DND-41 (cell line): ENCODE results near the gene CYP3A7.

Source experiments
- ATAC-seq: fragments of 200-7000 bp; cut with Tn5 transposase; 3 replicates; pipeline ENCODE4 v1.9.1; 2021; ENCODE audit warnings: low read depth; ENCODE audit not compliant: insufficient read depth
- DNase-seq: peaks from one replicate; pipeline ENCODE4 v3.0.0-alpha.2; 2020
- H2AFZ ChIP-seq: 2 replicates; pipeline ENCODE4 v1.6.0; 2012; ENCODE audit warnings: low read depth, low read length
- H3K27ac ChIP-seq: 2 replicates; pipeline ENCODE4 v1.5.1; 2012; ENCODE audit warnings: low read length, inconsistent platforms
- H3K27me3 ChIP-seq: fragments of 200-600 bp; sonication (generic); 2 replicates; pipeline ENCODE4 v1.6.0; 2012; ENCODE audit warnings: low read length, mild to moderate bottlenecking, inconsistent platforms; ENCODE audit not compliant: insufficient read depth, poor library complexity
- H3K36me3 ChIP-seq: 2 replicates; pipeline ENCODE4 v1.5.1; 2012; ENCODE audit warnings: low read length, inconsistent platforms; ENCODE audit not compliant: insufficient read depth
- H3K4me1 ChIP-seq: 2 replicates; pipeline ENCODE4 v1.5.1; 2012; ENCODE audit warnings: mild to moderate bottlenecking, low read length; ENCODE audit not compliant: insufficient read depth
- H3K4me2 ChIP-seq: 2 replicates; pipeline ENCODE4 v1.6.0; 2012; ENCODE audit warnings: mild to moderate bottlenecking, moderate library complexity, low read length, inconsistent platforms; ENCODE audit not compliant: insufficient read depth
- H3K4me3 ChIP-seq, 2 experiments: fragments of 200-600 bp in 1 of 2; shearing (Covaris generic) in 1 of 2; 2 replicates each; pipeline ENCODE4 v1.5.1; 2012 to 2016; ENCODE audit warnings: inconsistent platforms in 2 of 2, low read length in 2 of 2, mild to moderate bottlenecking in 2 of 2, low read depth in 1 of 2, moderate library complexity in 1 of 2
- H3K79me2 ChIP-seq: 2 replicates; pipeline ENCODE4 v1.6.0; 2012; ENCODE audit warnings: low read length, inconsistent platforms; ENCODE audit not compliant: insufficient read depth
- H3K9ac ChIP-seq: 2 replicates; pipeline ENCODE4 v1.6.0; 2012; ENCODE audit warnings: low read depth, mild to moderate bottlenecking, inconsistent platforms, low read length, moderate library complexity
- H3K9me3 ChIP-seq: 2 replicates; pipeline ENCODE4 v1.5.1; 2012; ENCODE audit warnings: low read length, moderate library complexity, mild to moderate bottlenecking, inconsistent platforms; ENCODE audit not compliant: insufficient read depth, severe bottlenecking
- H4K20me1 ChIP-seq: 2 replicates; pipeline ENCODE4 v1.6.0; 2012; ENCODE audit warnings: low read length; ENCODE audit not compliant: insufficient read depth
- CTCF ChIP-seq: IDR thresholded peaks from 2 replicates; pipeline ENCODE4 v1.5.1; 2012; ENCODE audit warnings: borderline replicate concordance, low read length, moderate library complexity, mild to moderate bottlenecking; ENCODE audit not compliant: poor library complexity, severe bottlenecking; ENCODE audit errors: extremely low read depth
- EZH2 ChIP-seq: IDR thresholded peaks from 3 replicates; pipeline ENCODE4 v1.6.1; 2012; ENCODE audit warnings: borderline replicate concordance, low read depth, mild to moderate bottlenecking, moderate library complexity, low read length, inconsistent platforms; ENCODE audit not compliant: severe bottlenecking

The CYP3A7 gene

GRCh38 chr7:99694912-99695304 is 40.1 kb downstream of the CYP3A7 start:
- ATAC-seq (no peak), DNase-seq (no peak)
- Histone ChIP-seq H3K4me3 (no peak overlapping the region), H3K4me2 (no peak overlapping the region), H3K27me3 (no peaks in the 10 kb centered on the region), H3K79me2 (no peaks in the 10 kb centered on the region), H3K9ac (no peak overlapping the region), H3K9me3 (no peaks in the 10 kb centered on the region), H3K27ac (no peak overlapping the region), H2AFZ (no peak overlapping the region), H4K20me1 (no peaks in the 10 kb centered on the region), H3K4me1 (peaks cover 6% of the 10 kb centered on the region; the same call in 1 of the 2 replicates), H3K36me3 (no peaks in the 10 kb centered on the region)
- TF ChIP-seq CTCF = no peak
- TF ChIP-seq EZH2 = no peak

DNA sequence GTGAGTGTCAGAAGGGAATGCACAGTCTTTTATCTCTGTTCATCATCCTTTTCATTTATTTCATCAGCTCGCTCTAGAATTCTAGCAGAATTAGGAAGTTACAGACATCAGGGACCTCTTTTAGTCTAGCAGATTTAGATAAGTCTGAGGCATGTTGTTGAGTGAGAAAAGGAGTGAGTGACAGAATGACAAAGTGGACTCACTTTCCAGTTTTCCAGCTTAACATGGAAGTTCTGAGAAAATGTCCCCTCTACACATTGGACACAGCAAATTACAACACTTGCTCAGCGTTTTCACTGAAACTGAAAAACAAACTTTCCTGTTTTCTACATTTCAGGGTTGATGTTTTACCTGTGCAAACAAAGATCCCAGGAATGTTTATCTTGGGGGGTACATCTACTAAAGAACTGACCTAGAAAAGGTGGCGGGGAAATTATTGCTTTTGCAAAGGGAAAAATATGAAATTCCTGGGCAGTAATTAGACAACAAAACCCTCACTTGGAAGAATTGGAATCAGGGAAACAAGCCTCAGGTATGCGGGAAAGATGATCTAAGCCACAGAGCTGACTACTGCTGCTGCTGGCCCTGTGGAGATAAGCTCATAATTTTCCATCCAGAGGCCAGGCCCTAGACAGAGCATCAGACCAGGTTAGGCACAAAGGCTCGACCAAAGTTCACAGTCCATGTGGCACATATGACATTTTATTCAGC is 40.6 kb downstream of the CYP3A7 start:
- ATAC-seq (no peak), DNase-seq (no peak)
- no peak for TF ChIP-seq EZH2
- TF ChIP-seq CTCF = no peak
- Histone ChIP-seq H3K9me3 (no peaks in the 10 kb centered on the region), H3K27me3 (no peaks in the 10 kb centered on the region), H2AFZ (no peak overlapping the region), H3K4me1 (peaks cover 6% of the 10 kb centered on the region; the same call in 1 of the 2 replicates), H3K4me2 (no peak overlapping the region), H3K79me2 (no peaks in the 10 kb centered on the region), H3K27ac (no peak overlapping the region), H3K36me3 (no peaks in the 10 kb centered on the region), H3K9ac (no peak overlapping the region), H4K20me1 (no peaks in the 10 kb centered on the region), H3K4me3 (no peak overlapping the region)

DNA sequence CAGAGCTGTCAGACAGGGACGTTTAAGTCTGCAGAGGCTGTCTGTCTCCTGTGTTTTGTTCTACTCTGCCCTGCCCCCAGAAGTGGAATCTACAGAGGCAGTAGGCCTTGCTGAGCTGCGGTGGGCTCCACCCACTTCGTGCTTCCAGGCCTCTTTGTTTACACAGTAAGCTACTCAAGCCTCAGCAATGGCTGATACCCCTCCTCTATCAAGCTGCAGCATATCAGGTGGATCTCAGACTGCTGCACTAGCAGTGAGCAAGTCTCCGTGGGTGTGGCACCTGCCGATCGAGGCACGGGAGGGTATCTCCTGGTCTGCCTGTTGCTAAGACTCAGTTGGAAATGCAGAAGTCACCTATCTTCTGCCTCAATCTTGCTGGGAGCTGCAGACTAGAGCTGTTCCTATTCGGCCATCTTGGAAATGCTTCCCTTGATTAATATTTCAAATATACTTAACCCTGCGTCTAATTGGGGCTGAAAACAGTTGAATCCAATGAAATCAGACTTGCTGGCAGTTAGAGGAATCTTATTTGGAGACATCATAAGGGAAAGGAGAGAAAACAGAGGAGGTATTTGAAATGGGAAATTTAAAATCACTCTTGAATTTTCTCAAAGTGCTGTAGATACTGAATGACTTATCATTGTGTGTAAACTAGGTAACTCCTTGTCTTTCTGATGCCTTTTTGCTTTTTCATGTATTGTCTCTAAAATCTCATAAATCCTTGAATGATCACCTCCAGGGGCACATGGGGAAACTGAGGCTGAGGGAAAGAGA is 41.4 kb downstream of the CYP3A7 start:
- Histone ChIP-seq H3K79me2 (no peaks in the 10 kb centered on the region), H2AFZ (peak overlapping the region; percentile 41; the same call in 1 of the 2 replicates), H3K9ac (no peak overlapping the region), H3K4me3 (no peak overlapping the region), H3K9me3 (no peaks in the 10 kb centered on the region), H3K27ac (no peak overlapping the region), H3K27me3 (no peaks in the 10 kb centered on the region), H4K20me1 (no peaks in the 10 kb centered on the region), H3K36me3 (no peaks in the 10 kb centered on the region), H3K4me1 (peaks cover 6% of the 10 kb centered on the region; the same call in 1 of the 2 replicates), H3K4me2 (no peak overlapping the region)
- DNase-seq (no peak), ATAC-seq (no peak)
- TF ChIP-seq EZH2 (no peak), CTCF (no peak)
